ENCODE results near the gene RNF8.

The RNF8 gene

GRCh38 chr6:37315157-37315515, 38.6 kb upstream of the RNF8 start:
- no peak for DNase-seq (ENCODE audit: low read depth)
- no peak overlapping the region for H3K4me3 ChIP-seq (ENCODE audit: low read depth, low read length)
- TF ChIP-seq CTCF (IDR thresholded peaks at IDR 0.05; ENCODE audit: low read depth, low read length, missing control alignments): no peak
- in situ Hi-C loops (cut with HindIII; ENCODE audit: low sequenced_read_pairs): no loop called here

GRCh38 chr6:37316071-37316470, 37.7 kb upstream of the RNF8 start:
- no peak for DNase-seq (ENCODE audit: low read depth)
- no peak for TF ChIP-seq CTCF (IDR thresholded peaks at IDR 0.05; ENCODE audit: low read depth, low read length, missing control alignments)
- no peak overlapping the region for H3K4me3 ChIP-seq (ENCODE audit: low read depth, low read length)
- in situ Hi-C loops (cut with HindIII; ENCODE audit: low sequenced_read_pairs): no loop called here

- no peak for TF ChIP-seq CTCF (IDR thresholded peaks at IDR 0.05; ENCODE audit: low read depth, low read length, missing control alignments)
- no peak overlapping the region for H3K4me3 ChIP-seq (ENCODE audit: low read depth, low read length)
These were observed 36.3 kb upstream of the RNF8 start for GRCh38 chr6:37317312-37318038.

GRCh38 chr6:37319156-37319555, 34.6 kb upstream of the RNF8 start:
- no peak overlapping the region for H3K4me3 ChIP-seq (ENCODE audit: low read depth, low read length)
- no peak for DNase-seq (ENCODE audit: low read depth)
- in situ Hi-C loops (cut with HindIII; ENCODE audit: low sequenced_read_pairs): no loop called here
- TF ChIP-seq CTCF (IDR thresholded peaks at IDR 0.05; ENCODE audit: low read depth, low read length, missing control alignments): no peak

More at GRCh38 chr6:37317312-37318038, 36.3 kb upstream of the RNF8 start:
- DNase-seq (ENCODE audit: low read depth): no peak
- in situ Hi-C loops (cut with HindIII; ENCODE audit: low sequenced_read_pairs): no loop called here

- DNase-seq (ENCODE audit: low read depth): no peak
- no peak for TF ChIP-seq CTCF (IDR thresholded peaks at IDR 0.05; ENCODE audit: low read depth, low read length, missing control alignments)
- no peak overlapping the region for H3K4me3 ChIP-seq (ENCODE audit: low read depth, low read length)
- in situ Hi-C loops (cut with HindIII; ENCODE audit: low sequenced_read_pairs): no loop called here
These were observed 33.8 kb upstream of the RNF8 start for GRCh38 chr6:37319856-37320480.

- no peak for TF ChIP-seq CTCF (IDR thresholded peaks at IDR 0.05; ENCODE audit: low read depth, low read length, missing control alignments)
- no peak for DNase-seq (ENCODE audit: low read depth)
- in situ Hi-C loops (cut with HindIII; ENCODE audit: low sequenced_read_pairs): no loop called here
These were observed 33.1 kb upstream of the RNF8 start for GRCh38 chr6:37320646-37321045.

More at GRCh38 chr6:37320646-37321045, 33.1 kb upstream of the RNF8 start:
- no peak overlapping the region for H3K4me3 ChIP-seq (ENCODE audit: low read depth, low read length)

Measured in astrocyte of the cerebellum (primary cell).